ENCODE data around the gene OR10K2. TPM values are rescaled to one million over a fixed set of nuclear protein-coding genes. Genes with fewer than 3 reads are reported as not detected.
"Not testable (repeated sequence)": the region's sequence is repeated elsewhere in the genome, so short reads cannot be mapped to it uniquely, and the experiment has no call there.

OR10K2 gene
- total and polyA plus RNA-seq, 4 donors, result not detected

- intact Hi-C loops (cut with DNase I), result no loop called here
- no peak for DNase-seq
- no peak for ATAC-seq (ENCODE audit: low FRiP score)
- H3K36me3 ChIP-seq (ENCODE audit: control insufficient read depth in 1 of 2, insufficient read depth in 2 of 2, low read length in 1 of 2), result no peaks in the 10 kb centered on the region
- no peaks in the 10 kb centered on the region for H3K27me3 ChIP-seq (ENCODE audit: control insufficient read depth in 1 of 2, insufficient read depth in 2 of 2, low read length in 1 of 2)
- no peak overlapping the region for H3K27ac ChIP-seq (ENCODE audit: low read depth in 1 of 2, low read length in 2 of 2)
- no peaks in the 10 kb centered on the region for H3K4me1 ChIP-seq (ENCODE audit: control insufficient read depth in 1 of 2, insufficient read depth in 2 of 2, low read length in 2 of 2)
- no peaks in the 10 kb centered on the region for H3K9me3 ChIP-seq (ENCODE audit: control insufficient read depth, low read length)
- H3K4me3 ChIP-seq (ENCODE audit: low read length in 2 of 2), result no peak overlapping the region
Observed at GRCh38 chr1:158391099-158391498, 34.9 kb downstream of the OR10K2 start.

DNA sequence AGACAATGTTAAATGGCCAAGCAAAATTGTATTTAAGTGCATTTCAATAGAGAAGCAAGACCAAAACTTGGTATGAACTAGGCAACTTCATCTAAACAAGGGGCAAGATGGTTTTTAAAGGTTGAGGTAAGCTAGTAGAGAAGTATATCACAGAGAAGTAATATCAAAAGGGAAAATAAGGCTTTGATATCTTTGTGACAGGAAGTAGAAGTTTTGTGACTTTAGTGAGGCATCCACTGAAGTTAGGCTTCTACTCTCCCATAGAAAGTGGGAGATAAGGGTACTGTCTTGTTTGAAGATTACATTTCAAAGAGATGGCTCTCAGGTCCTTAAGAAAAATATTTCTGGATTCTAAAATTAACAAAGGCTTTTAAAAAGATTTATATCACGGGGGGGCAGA is 35.7 kb downstream of the OR10K2 start:
- no peaks in the 10 kb centered on the region for H3K9me3 ChIP-seq (ENCODE audit: control insufficient read depth, low read length)
- H3K27me3 ChIP-seq (ENCODE audit: control insufficient read depth in 1 of 2, insufficient read depth in 2 of 2, low read length in 1 of 2), result no peaks in the 10 kb centered on the region
- intact Hi-C loops (cut with DNase I), result no loop called here
- H3K4me3 ChIP-seq (ENCODE audit: low read length in 2 of 2), result no peak overlapping the region
- no peak for DNase-seq
- WGBS, 2 donors, result 35 to 56% methylated on average over 1 of the region's 1 CpG
- H3K4me1 ChIP-seq (ENCODE audit: control insufficient read depth in 1 of 2, insufficient read depth in 2 of 2, low read length in 2 of 2), result no peaks in the 10 kb centered on the region
- H3K27ac ChIP-seq (ENCODE audit: low read depth in 1 of 2, low read length in 2 of 2), result no peak overlapping the region
- no peak for ATAC-seq (ENCODE audit: low FRiP score)
- H3K36me3 ChIP-seq (ENCODE audit: control insufficient read depth in 1 of 2, insufficient read depth in 2 of 2, low read length in 1 of 2), result no peaks in the 10 kb centered on the region

DNA sequence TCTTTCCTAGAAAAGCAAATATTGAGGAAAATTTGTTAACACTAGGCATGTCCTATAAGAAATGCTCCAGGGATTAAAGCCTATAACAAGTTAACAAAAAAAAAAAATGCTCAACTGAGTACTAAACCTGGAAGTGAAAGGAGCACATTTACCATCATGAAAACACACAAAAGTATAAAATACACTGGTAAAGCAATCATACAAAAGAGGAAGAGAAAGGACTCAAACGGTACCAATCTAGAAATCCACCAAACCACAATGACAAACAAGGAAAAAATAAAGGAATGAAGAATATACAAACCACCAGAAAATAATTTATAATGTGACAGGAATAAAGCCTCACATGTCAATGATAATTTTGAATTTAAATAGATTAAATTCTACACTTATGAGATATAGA is 51.2 kb downstream of the OR10K2 start:
- H3K36me3 ChIP-seq (ENCODE audit: control insufficient read depth in 1 of 2, insufficient read depth in 2 of 2, low read length in 1 of 2), result no peaks in the 10 kb centered on the region
- intact Hi-C loops (cut with DNase I), result no loop called here
- no peak for DNase-seq
- no peak for ATAC-seq (ENCODE audit: low FRiP score)
- no peak overlapping the region for H3K4me3 ChIP-seq (ENCODE audit: low read length in 2 of 2)
- no peaks in the 10 kb centered on the region for H3K4me1 ChIP-seq (ENCODE audit: control insufficient read depth in 1 of 2, insufficient read depth in 2 of 2, low read length in 2 of 2)
- WGBS, 2 donors, result 76 to 83% methylated on average over 1 of the region's 1 CpG
- H3K9me3 ChIP-seq (ENCODE audit: control insufficient read depth, low read length), result peaks cover 13% of the 10 kb centered on the region
- no peaks in the 10 kb centered on the region for H3K27me3 ChIP-seq (ENCODE audit: control insufficient read depth in 1 of 2, insufficient read depth in 2 of 2, low read length in 1 of 2)
- no peak overlapping the region for H3K27ac ChIP-seq (ENCODE audit: low read depth in 1 of 2, low read length in 2 of 2)

- H3K27ac ChIP-seq (ENCODE audit: low read depth in 1 of 2, low read length in 2 of 2); intact Hi-C loops (cut with DNase I); H3K27me3 ChIP-seq (ENCODE audit: control insufficient read depth in 1 of 2, insufficient read depth in 2 of 2, low read length in 1 of 2); H3K4me1 ChIP-seq (ENCODE audit: control insufficient read depth in 1 of 2, insufficient read depth in 2 of 2, low read length in 2 of 2); H3K36me3 ChIP-seq (ENCODE audit: control insufficient read depth in 1 of 2, insufficient read depth in 2 of 2, low read length in 1 of 2); H3K4me3 ChIP-seq (ENCODE audit: low read length in 2 of 2); DNase-seq; ATAC-seq (ENCODE audit: low FRiP score): not testable (repeated sequence)
- WGBS, 2 donors, result 90 to 94% methylated on average over 20 to 25 of the region's 25 CpGs
- H3K9me3 ChIP-seq (ENCODE audit: control insufficient read depth, low read length), result peaks cover 13% of the 10 kb centered on the region
Observed at GRCh38 chr1:158374101-158374500, 51.9 kb downstream of the OR10K2 start.

GRCh38 chr1:158371188-158371953 is 54.7 kb downstream of the OR10K2 start:
- peaks cover 13% of the 10 kb centered on the region for H3K9me3 ChIP-seq (ENCODE audit: control insufficient read depth, low read length)
- intact Hi-C loops (cut with DNase I), result no loop called here
- no peak for DNase-seq
- no peak overlapping the region for H3K4me3 ChIP-seq (ENCODE audit: low read length in 2 of 2)
- no peaks in the 10 kb centered on the region for H3K27me3 ChIP-seq (ENCODE audit: control insufficient read depth in 1 of 2, insufficient read depth in 2 of 2, low read length in 1 of 2)
- no peaks in the 10 kb centered on the region for H3K36me3 ChIP-seq (ENCODE audit: control insufficient read depth in 1 of 2, insufficient read depth in 2 of 2, low read length in 1 of 2)
- H3K27ac ChIP-seq (ENCODE audit: low read depth in 1 of 2, low read length in 2 of 2), result no peak overlapping the region
- no peak for ATAC-seq (ENCODE audit: low FRiP score)
- no peaks in the 10 kb centered on the region for H3K4me1 ChIP-seq (ENCODE audit: control insufficient read depth in 1 of 2, insufficient read depth in 2 of 2, low read length in 2 of 2)
- WGBS, 2 donors, result 68 to 77% methylated on average over 6 of the region's 6 CpGs

Other genes with a start within 250 kb of the OR10K2 start
- 1 to 10 TPM; 2.0 to 3.3 TPM for gene CD1D, start 245.3 kb downstream of the OR10K2 start, total RNA-seq
- under 1 TPM; 0.59 to 0.63 TPM for gene CD1D, start 245.3 kb downstream of the OR10K2 start, polyA plus RNA-seq
- gene CD1A, start 171.8 kb downstream of the OR10K2 start, total RNA-seq, result not detected
- under 1 TPM in 1 of 2 donors, not detected in 1; 0.20 TPM for gene CD1A, start 171.8 kb downstream of the OR10K2 start, polyA plus RNA-seq
- gene CD1C, start 136.3 kb downstream of the OR10K2 start, total RNA-seq, result 1 to 10 TPM in 1 of 2 donors, not detected in 1; 1.3 TPM
- under 1 TPM in 1 of 2 donors, not detected in 1; 0.25 TPM for gene CD1C, start 136.3 kb downstream of the OR10K2 start, polyA plus RNA-seq
- gene CD1B, start 94.7 kb downstream of the OR10K2 start, total RNA-seq, result not detected
- not detected for gene CD1B, start 94.7 kb downstream of the OR10K2 start, polyA plus RNA-seq
- gene CD1E, start 72.3 kb downstream of the OR10K2 start, total RNA-seq, result not detected
- not detected for gene CD1E, start 72.3 kb downstream of the OR10K2 start, polyA plus RNA-seq
- gene OR10T2, start 26.8 kb downstream of the OR10K2 start, total RNA-seq, result not detected
- not detected for gene OR10T2, start 26.8 kb downstream of the OR10K2 start, polyA plus RNA-seq
- gene OR10K1, start 35.6 kb upstream of the OR10K2 start, total RNA-seq, result under 1 TPM in 1 of 2 donors, not detected in 1; 0.09 TPM
- gene OR10K1, start 35.6 kb upstream of the OR10K2 start, polyA plus RNA-seq, result not detected
- gene OR10R2, start 46.0 kb upstream of the OR10K2 start, total RNA-seq, result not detected
- not detected for gene OR10R2, start 46.0 kb upstream of the OR10K2 start, polyA plus RNA-seq
- gene OR6Y1, start 128.2 kb upstream of the OR10K2 start, total RNA-seq, result not detected
- under 1 TPM in 1 of 2 donors, not detected in 1; 0.50 TPM for gene OR6Y1, start 128.2 kb upstream of the OR10K2 start, polyA plus RNA-seq
- not detected for gene OR6P1, start 144.3 kb upstream of the OR10K2 start, total RNA-seq
- under 1 TPM in 1 of 2 donors, not detected in 1; 0.13 TPM for gene OR6P1, start 144.3 kb upstream of the OR10K2 start, polyA plus RNA-seq
- not detected for gene OR10X1, start 153.7 kb upstream of the OR10K2 start, total RNA-seq
- gene OR10X1, start 153.7 kb upstream of the OR10K2 start, polyA plus RNA-seq, result not detected
- gene OR10Z1, start 179.0 kb upstream of the OR10K2 start, total RNA-seq, result not detected
- not detected for gene OR10Z1, start 179.0 kb upstream of the OR10K2 start, polyA plus RNA-seq

All from aorta (tissue), 5 donors.